ENCODE results near the gene FADS2. TPM values are rescaled to one million over a fixed set of nuclear protein-coding genes. Genes with fewer than 3 reads are reported as not detected.

Gene FADS2
- total and polyA plus RNA-seq, 2 experiments from 2014 or later: 124 to 392 TPM

DNA sequence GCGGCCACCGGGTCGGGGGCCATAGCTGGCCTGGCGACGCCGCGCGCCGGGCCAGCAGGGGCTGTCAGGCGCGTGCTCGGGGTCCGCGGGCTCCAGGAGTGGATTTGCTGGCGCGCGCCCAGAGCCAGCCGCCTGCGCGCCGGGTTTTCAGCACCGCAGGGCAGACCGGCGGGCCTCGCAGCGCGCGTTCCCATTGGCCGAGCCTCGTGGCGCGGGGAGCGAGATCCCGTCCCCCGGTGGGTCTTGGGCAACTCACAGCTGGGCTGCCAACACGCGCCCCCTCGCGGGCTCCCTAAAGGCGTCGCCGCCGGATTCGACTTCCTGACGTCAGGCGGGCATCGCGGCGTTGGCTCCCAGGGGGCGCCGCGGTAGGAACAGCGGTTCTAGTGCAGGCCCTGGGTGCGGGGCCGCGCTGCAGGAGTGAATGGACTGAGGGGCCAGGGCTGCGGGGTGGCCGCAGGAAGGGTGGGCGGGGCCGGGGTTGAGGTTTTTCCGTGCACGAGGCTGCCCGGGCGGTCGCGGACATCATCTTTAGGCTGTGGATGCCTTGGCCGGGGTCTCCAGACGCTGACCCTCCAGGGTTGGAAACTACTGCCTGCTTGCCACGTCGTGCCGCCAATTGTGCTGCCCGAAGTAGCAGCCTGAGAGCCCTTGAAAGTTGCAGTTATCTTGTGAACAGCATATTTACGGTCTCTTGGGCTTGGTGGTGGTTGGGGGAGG lies 11.2 kb upstream of the FADS2 start, which contains the start of gene FADS1:
Gene FADS1, minus strand, starts transcription at position 268 of the 720 bp plus-strand sequence. Its CDS starts 74 bp downstream, at position 194.
- H3K27ac ChIP-seq (ENCODE audit: low read depth): peak within 1 kb of the TSS; percentile 98
- peaks cover 14% of the 10 kb centered on the region for H3K36me3 ChIP-seq (ENCODE audit: insufficient read depth)
- H3F3A ChIP-seq (replicated peaks; ENCODE audit: low read depth): peaks cover 15% of the 10 kb centered on the region
- peaks cover 8% of the 10 kb centered on the region; the same call in 1 of the 2 replicates for H4K20me1 ChIP-seq (replicated peaks; ENCODE audit: insufficient read depth)
- ATAC-seq: peak; percentile 47
- H3K79me2 ChIP-seq (replicated peaks; ENCODE audit: insufficient read depth): peaks cover 68% of the 10 kb centered on the region
- H3K4me1 Mint-ChIP-seq: peaks cover 15% of the 10 kb centered on the region
- H3K36me3 Mint-ChIP-seq (ENCODE audit: low read depth): peaks cover 35% of the 10 kb centered on the region
- peaks cover 20% of the 10 kb centered on the region for H3K27me3 Mint-ChIP-seq (ENCODE audit: insufficient read depth, low read depth, poor library complexity)
- H3K4me3 ChIP-seq: peak within 1 kb of the TSS; percentile 89
- peaks cover 11% of the 10 kb centered on the region for H3K4me1 ChIP-seq (ENCODE audit: insufficient read depth)
- 0 out of 2 replicates have a peak within 1 kb of the TSS, but pooled peaks have one; percentile 47 for H2AFZ ChIP-seq
- H3K27me3 ChIP-seq (ENCODE audit: insufficient read depth): no peaks in the 10 kb centered on the region
- no peaks in the 10 kb centered on the region; the same call in 2 of the 3 replicates for H3K9me3 Mint-ChIP-seq
- H3K4me3 Mint-ChIP-seq: peak within 1 kb of the TSS; percentile 96
- peak; percentile 98 for DNase-seq (ENCODE audit: low spot score)
- H3K4me2 ChIP-seq: peak within 1 kb of the TSS; percentile 77
- H3K9me2 ChIP-seq (ENCODE audit: insufficient read depth): peaks cover 5% of the 10 kb centered on the region; the same call in 1 of the 2 replicates
- TF ChIP-seq, protein P1, sequence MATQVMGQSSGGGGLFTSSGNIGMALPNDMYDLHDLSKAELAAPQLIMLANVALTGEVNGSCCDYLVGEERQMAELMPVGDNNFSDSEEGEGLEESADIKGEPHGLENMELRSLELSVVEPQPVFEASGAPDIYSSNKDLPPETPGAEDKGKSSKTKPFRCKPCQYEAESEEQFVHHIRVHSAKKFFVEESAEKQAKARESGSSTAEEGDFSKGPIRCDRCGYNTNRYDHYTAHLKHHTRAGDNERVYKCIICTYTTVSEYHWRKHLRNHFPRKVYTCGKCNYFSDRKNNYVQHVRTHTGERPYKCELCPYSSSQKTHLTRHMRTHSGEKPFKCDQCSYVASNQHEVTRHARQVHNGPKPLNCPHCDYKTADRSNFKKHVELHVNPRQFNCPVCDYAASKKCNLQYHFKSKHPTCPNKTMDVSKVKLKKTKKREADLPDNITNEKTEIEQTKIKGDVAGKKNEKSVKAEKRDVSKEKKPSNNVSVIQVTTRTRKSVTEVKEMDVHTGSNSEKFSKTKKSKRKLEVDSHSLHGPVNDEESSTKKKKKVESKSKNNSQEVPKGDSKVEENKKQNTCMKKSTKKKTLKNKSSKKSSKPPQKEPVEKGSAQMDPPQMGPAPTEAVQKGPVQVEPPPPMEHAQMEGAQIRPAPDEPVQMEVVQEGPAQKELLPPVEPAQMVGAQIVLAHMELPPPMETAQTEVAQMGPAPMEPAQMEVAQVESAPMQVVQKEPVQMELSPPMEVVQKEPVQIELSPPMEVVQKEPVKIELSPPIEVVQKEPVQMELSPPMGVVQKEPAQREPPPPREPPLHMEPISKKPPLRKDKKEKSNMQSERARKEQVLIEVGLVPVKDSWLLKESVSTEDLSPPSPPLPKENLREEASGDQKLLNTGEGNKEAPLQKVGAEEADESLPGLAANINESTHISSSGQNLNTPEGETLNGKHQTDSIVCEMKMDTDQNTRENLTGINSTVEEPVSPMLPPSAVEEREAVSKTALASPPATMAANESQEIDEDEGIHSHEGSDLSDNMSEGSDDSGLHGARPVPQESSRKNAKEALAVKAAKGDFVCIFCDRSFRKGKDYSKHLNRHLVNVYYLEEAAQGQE (IDR thresholded peaks at IDR 0.05; ENCODE audit: unreplicated experiment): no peak
- no peak for TF ChIP-seq ZNF331 (CRISPR knock-in tag; IDR thresholded peaks at IDR 0.05; ENCODE audit: low read depth)
- no peak for TF ChIP-seq NANOG (IDR thresholded peaks at IDR 0.05; ENCODE audit: borderline replicate concordance)
- TF ChIP-seq, protein P2, sequence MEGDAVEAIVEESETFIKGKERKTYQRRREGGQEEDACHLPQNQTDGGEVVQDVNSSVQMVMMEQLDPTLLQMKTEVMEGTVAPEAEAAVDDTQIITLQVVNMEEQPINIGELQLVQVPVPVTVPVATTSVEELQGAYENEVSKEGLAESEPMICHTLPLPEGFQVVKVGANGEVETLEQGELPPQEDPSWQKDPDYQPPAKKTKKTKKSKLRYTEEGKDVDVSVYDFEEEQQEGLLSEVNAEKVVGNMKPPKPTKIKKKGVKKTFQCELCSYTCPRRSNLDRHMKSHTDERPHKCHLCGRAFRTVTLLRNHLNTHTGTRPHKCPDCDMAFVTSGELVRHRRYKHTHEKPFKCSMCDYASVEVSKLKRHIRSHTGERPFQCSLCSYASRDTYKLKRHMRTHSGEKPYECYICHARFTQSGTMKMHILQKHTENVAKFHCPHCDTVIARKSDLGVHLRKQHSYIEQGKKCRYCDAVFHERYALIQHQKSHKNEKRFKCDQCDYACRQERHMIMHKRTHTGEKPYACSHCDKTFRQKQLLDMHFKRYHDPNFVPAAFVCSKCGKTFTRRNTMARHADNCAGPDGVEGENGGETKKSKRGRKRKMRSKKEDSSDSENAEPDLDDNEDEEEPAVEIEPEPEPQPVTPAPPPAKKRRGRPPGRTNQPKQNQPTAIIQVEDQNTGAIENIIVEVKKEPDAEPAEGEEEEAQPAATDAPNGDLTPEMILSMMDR (conservative IDR thresholded peaks at IDR 0.05; ENCODE audit: low read depth in 2 of 2): peak; percentile 47 to 70
- TF ChIP-seq EZH2 (IDR thresholded peaks at IDR 0.05; ENCODE audit: low read depth, unreplicated experiment): no peak
- peak; percentile 91 for TF ChIP-seq CREB1 (CRISPR knock-in tag; IDR thresholded peaks at IDR 0.05; ENCODE audit: low read depth)
- TF ChIP-seq, protein P3, sequence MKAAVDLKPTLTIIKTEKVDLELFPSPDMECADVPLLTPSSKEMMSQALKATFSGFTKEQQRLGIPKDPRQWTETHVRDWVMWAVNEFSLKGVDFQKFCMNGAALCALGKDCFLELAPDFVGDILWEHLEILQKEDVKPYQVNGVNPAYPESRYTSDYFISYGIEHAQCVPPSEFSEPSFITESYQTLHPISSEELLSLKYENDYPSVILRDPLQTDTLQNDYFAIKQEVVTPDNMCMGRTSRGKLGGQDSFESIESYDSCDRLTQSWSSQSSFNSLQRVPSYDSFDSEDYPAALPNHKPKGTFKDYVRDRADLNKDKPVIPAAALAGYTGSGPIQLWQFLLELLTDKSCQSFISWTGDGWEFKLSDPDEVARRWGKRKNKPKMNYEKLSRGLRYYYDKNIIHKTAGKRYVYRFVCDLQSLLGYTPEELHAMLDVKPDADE (IDR thresholded peaks at IDR 0.05): no peak
- no peak for TF ChIP-seq JUNB (IDR thresholded peaks at IDR 0.05; ENCODE audit: unreplicated experiment)
- TF ChIP-seq STAT1 (IDR thresholded peaks at IDR 0.05; ENCODE audit: unreplicated experiment): no peak
- no peak for TF ChIP-seq ZNF114 (CRISPR knock-in tag; IDR thresholded peaks at IDR 0.05)
- TF ChIP-seq POLR2AphosphoS5 (IDR thresholded peaks at IDR 0.05; ENCODE audit: low read depth): peak; percentile 60
- no peak for TF ChIP-seq EZH2phosphoT487 (IDR thresholded peaks at IDR 0.05; ENCODE audit: unreplicated experiment)
- TF ChIP-seq, protein P4, sequence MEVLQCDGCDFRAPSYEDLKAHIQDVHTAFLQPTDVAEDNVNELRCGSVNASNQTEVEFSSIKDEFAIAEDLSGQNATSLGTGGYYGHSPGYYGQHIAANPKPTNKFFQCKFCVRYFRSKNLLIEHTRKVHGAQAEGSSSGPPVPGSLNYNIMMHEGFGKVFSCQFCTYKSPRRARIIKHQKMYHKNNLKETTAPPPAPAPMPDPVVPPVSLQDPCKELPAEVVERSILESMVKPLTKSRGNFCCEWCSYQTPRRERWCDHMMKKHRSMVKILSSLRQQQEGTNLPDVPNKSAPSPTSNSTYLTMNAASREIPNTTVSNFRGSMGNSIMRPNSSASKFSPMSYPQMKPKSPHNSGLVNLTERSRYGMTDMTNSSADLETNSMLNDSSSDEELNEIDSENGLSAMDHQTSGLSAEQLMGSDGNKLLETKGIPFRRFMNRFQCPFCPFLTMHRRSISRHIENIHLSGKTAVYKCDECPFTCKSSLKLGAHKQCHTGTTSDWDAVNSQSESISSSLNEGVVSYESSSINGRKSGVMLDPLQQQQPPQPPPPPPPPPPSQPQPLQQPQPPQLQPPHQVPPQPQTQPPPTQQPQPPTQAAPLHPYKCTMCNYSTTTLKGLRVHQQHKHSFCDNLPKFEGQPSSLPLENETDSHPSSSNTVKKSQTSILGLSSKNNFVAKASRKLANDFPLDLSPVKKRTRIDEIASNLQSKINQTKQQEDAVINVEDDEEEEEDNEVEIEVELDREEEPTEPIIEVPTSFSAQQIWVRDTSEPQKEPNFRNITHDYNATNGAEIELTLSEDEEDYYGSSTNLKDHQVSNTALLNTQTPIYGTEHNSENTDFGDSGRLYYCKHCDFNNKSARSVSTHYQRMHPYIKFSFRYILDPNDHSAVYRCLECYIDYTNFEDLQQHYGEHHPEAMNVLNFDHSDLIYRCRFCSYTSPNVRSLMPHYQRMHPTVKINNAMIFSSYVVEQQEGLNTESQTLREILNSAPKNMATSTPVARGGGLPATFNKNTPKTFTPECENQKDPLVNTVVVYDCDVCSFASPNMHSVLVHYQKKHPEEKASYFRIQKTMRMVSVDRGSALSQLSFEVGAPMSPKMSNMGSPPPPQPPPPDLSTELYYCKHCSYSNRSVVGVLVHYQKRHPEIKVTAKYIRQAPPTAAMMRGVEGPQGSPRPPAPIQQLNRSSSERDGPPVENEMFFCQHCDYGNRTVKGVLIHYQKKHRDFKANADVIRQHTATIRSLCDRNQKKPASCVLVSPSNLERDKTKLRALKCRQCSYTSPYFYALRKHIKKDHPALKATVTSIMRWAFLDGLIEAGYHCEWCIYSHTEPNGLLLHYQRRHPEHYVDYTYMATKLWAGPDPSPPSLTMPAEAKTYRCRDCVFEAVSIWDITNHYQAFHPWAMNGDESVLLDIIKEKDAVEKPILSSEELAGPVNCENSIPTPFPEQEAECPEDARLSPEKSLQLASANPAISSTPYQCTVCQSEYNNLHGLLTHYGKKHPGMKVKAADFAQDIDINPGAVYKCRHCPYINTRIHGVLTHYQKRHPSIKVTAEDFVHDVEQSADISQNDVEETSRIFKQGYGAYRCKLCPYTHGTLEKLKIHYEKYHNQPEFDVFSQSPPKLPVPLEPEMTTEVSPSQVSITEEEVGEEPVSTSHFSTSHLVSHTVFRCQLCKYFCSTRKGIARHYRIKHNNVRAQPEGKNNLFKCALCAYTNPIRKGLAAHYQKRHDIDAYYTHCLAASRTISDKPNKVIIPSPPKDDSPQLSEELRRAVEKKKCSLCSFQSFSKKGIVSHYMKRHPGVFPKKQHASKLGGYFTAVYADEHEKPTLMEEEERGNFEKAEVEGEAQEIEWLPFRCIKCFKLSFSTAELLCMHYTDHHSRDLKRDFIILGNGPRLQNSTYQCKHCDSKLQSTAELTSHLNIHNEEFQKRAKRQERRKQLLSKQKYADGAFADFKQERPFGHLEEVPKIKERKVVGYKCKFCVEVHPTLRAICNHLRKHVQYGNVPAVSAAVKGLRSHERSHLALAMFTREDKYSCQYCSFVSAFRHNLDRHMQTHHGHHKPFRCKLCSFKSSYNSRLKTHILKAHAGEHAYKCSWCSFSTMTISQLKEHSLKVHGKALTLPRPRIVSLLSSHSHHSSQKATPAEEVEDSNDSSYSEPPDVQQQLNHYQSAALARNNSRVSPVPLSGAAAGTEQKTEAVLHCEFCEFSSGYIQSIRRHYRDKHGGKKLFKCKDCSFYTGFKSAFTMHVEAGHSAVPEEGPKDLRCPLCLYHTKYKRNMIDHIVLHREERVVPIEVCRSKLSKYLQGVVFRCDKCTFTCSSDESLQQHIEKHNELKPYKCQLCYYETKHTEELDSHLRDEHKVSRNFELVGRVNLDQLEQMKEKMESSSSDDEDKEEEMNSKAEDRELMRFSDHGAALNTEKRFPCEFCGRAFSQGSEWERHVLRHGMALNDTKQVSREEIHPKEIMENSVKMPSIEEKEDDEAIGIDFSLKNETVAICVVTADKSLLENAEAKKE (CRISPR knock-in tag; IDR thresholded peaks at IDR 0.05): no peak
- H3K27ac Mint-ChIP-seq: peak within 1 kb of the TSS; percentile 99
